Activated CD4-positive, alpha-beta T cell treated with anti-CD3 and anti-CD28 coated beads, Interleukin-2, amount 10 ng/mL, durations not matched to agents 7 days and 5 days (primary cell): Measurements from ENCODE around the gene RCL1. TPM values are rescaled to one million over a fixed set of nuclear protein-coding genes. Genes with fewer than 3 reads are reported as not detected.

ENCODE experiments used
- CTCF ChIA-PET: fragments of 350-600 bp; sonication (Branson Sonifier 250); formaldehyde crosslinking; loops from one replicate; lab custom pipeline; 2021; ENCODE audit warnings: antibody characterized with exemption; lab: Charles Lee
- POLR2A ChIA-PET: fragments of 350-600 bp; sonication (Branson Sonifier 250); formaldehyde crosslinking; loops from one replicate; lab custom pipeline; 2021; ENCODE audit warnings: antibody characterized with exemption; lab: Charles Lee
- DNase-seq: peaks from one replicate; pipeline ENCODE4 v3.0.0-alpha.2; 2020
- H3K27ac Mint-ChIP-seq: one replicate; pipeline ENCODE4 v1.8.0; 2021; ENCODE audit warnings: mild to moderate bottlenecking, moderate library complexity, mixed read lengths
- H3K27me3 Mint-ChIP-seq: one replicate; pipeline ENCODE4 v1.8.0; 2021; ENCODE audit warnings: mixed read lengths
- H3K36me3 Mint-ChIP-seq: one replicate; pipeline ENCODE4 v1.8.0; 2021; ENCODE audit warnings: low read depth, mixed read lengths
- H3K4me1 Mint-ChIP-seq: one replicate; pipeline ENCODE4 v1.8.0; 2021; ENCODE audit warnings: mixed read lengths
- H3K4me3 Mint-ChIP-seq: one replicate; pipeline ENCODE4 v1.8.0; 2021; ENCODE audit warnings: mild to moderate bottlenecking, moderate library complexity, mixed read lengths
- H3K9me3 Mint-ChIP-seq: one replicate; pipeline ENCODE4 v1.8.0; 2021; ENCODE audit warnings: mixed read lengths
- total RNA-seq, 2 experiments: library from RNA; stranded (reverse); gene quantifications; one replicate each; pipeline ENCODE4 v1.2.3, GENCODE V29; 2021

Gene RCL1
- total RNA-seq, 2 experiments from 2014 or later = 13.6 to 17.3 TPM

DNA sequence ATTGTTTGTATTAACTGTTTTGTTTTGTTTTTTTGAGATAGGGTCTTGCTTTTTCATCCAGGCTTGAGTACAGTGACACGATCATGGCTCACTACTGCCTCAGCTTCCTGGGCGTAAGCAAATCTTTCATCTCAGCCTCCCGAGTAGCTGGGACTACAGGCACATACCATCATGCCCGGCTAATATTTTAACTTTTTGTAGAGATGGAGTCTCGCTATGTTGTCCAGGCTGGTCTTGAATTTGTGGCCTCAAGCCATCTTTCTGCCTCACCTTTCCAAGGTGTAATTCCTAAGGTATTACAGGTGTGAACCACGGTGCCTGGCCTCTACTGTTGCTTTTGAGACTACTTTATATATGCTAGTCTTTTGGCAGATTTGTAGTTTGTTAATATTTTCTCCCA is 8.4 kb downstream of the RCL1 start:
- H3K27me3 Mint-ChIP-seq = no peaks in the 10 kb centered on the region
- DNase-seq = no peak
- H3K4me3 Mint-ChIP-seq = no peak overlapping the region
- H3K9me3 Mint-ChIP-seq = peaks cover 11% of the 10 kb centered on the region
- ChIA-PET POLR2A (no interaction called here), CTCF (interaction anchor here (0.7 kb wide), 1 partner anchor 22 kb away, joined by 4 read pairs; no protein-coding TSS in a partner anchor)
- H3K36me3 Mint-ChIP-seq = peaks cover 27% of the 10 kb centered on the region
- H3K4me1 Mint-ChIP-seq = peaks cover 22% of the 10 kb centered on the region
- H3K27ac Mint-ChIP-seq = no peak overlapping the region

DNA sequence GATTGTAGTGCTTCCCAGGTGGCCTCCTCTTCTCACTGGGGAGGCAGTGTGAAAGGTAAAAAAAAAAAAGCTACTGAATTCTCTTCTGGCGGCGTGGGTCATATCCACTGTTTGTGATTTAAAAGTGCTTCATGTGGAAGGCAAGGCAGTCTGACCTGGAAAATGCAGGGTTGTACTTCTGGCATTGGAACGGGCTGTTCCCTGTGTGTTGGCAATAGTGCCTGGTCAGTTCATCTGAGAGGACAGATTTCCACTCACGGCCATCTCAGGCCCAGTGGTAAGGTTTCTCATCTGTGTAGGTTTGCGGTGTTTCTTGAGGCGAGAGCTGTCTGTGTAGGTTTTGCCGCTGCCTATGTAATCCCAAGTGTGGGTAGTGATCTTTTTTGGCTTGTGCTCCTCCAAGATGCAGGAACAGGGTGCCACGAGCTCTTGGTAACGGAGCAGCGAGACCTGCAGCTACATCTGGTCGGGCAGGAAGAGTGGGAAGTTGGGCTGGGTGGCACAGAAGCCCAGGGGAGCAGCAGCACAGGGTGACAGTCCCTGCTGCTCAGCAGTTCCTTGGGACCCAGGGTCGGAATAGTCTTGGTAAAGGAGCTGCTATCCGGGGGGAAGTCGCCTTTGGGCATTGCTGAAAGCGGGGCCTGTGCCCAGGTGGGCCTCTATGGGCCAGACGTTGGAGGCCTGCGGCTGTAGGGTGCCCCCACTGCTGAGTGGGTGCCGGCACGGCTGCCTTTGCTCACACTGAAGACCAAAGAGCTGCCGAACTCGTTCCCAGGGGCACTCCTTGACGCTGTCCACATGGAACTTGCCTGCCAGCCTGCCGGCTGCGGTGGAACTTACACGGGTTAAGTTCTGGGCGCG is 11.2 kb downstream of the RCL1 start:
- H3K4me3 Mint-ChIP-seq = no peak overlapping the region
- ChIA-PET POLR2A (no interaction called here), CTCF (interaction anchor here (1.3 to 1.6 kb wide), 2 partner anchors 24 to 27 kb away, joined by 3 to 4 read pairs; no protein-coding TSS in a partner anchor)
- H3K9me3 Mint-ChIP-seq = peaks cover 27% of the 10 kb centered on the region
- no peak for DNase-seq
- H3K36me3 Mint-ChIP-seq = peaks cover 43% of the 10 kb centered on the region
- H3K27ac Mint-ChIP-seq = no peak overlapping the region
- H3K27me3 Mint-ChIP-seq = no peaks in the 10 kb centered on the region
- peaks cover 18% of the 10 kb centered on the region for H3K4me1 Mint-ChIP-seq

DNA sequence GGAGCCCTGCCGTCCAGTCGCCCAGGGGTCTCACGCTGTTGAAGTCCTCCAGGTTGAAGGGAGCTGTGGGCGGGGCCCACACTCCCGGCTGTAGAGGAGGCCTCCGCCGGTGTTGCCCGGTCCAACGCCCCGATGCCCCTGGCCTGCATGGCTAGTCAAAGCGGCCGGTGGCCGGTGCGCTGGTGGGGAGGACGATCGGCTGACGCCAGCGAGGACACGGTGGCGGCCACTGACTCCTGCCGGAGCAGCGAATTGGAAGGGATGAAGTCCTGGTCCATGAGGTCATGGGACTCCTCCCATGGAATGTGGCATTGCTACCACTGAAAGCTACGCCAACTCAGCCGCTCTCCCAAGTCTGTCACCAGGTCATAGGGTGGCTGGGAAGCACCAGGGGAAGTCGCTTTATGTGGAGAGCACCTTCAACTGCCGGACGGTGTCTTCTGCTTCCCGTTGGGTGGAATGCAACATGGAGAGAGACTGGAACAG is 11.8 kb downstream of the RCL1 start:
- no peak for DNase-seq
- Mint-ChIP-seq H3K4me1 (peaks cover 15% of the 10 kb centered on the region), H3K9me3 (peaks cover 28% of the 10 kb centered on the region), H3K27ac (no peak overlapping the region), H3K27me3 (no peaks in the 10 kb centered on the region), H3K4me3 (no peak overlapping the region), H3K36me3 (peaks cover 46% of the 10 kb centered on the region)
- CTCF ChIA-PET = interaction anchor here (1.3 to 1.6 kb wide), 2 partner anchors 24 to 26 kb away, joined by 3 to 4 read pairs; no protein-coding TSS in a partner anchor
- POLR2A ChIA-PET = no interaction called here

DNA sequence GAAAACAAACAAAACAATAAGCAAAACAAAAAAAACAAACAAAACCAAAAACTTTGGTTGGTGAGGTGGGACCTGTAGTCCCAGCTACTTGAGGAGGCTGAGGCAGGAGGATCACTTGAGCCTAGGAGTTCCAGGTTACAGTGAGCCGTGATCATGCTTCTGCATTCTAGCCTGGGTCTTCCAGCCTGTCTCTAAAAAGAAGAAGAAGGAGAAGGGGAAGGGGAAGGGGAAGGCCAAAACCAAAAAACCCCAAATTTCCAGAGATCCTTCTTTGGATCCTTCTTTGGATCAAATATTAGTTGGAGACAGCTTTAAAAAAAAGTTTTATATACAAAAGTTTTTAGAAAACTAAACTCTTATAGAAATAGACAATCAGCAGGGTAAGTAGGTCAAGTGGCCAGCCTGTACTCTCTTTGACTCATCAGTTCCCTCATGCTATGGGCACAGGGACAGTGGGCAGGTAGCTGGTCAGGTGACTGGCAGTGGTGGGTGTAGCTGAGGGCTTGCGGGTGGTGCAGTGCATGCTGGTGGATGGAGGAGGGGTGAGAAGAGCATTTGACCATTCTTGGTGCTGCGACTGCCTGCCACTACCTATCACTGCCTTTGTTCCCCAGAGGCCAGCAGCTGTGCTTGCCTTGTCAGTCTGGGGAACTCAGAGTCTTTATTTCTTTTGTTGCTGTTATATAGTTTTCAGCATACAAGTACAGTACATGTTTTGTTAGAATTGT is 12.6 kb downstream of the RCL1 start:
- H3K27ac Mint-ChIP-seq = no peak overlapping the region
- POLR2A ChIA-PET = no interaction called here

DNA sequence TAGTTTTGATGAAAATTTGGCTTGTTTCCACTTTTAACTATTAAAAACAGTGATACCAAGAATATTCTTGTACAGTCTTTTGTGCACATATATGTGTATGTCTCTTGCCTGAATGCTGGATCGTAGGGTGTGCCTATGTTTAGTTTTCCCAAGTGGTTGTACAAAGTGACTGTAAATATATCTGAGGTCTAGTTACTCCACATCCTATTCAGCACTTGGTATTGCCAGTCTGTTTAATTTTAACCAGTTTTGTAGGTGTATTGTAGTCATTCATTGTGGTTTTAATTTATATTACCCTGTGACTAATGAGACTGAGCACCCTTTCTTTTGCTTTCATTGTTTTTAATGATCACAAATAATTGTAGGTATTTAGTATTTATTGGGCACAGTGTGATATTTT is 17.8 kb downstream of the RCL1 start:
- CTCF ChIA-PET = interaction anchor here (1.4 to 1.5 kb wide), 2 partner anchors 14 to 47 kb away, joined by 3 read pairs; no protein-coding TSS in a partner anchor
- Mint-ChIP-seq H3K36me3 (peaks cover 59% of the 10 kb centered on the region), H3K27me3 (no peaks in the 10 kb centered on the region), H3K27ac (no peak overlapping the region), H3K4me3 (no peak overlapping the region), H3K4me1 (peaks cover 34% of the 10 kb centered on the region), H3K9me3 (peaks cover 42% of the 10 kb centered on the region)
- POLR2A ChIA-PET = no interaction called here
- no peak for DNase-seq

More for the DNA sequence above, 12.6 kb downstream of the RCL1 start:
- H3K36me3 Mint-ChIP-seq = peaks cover 49% of the 10 kb centered on the region
- H3K4me3 Mint-ChIP-seq = no peak overlapping the region
- H3K9me3 Mint-ChIP-seq = peaks cover 28% of the 10 kb centered on the region
- CTCF ChIA-PET = interaction anchor here (1.0 to 1.6 kb wide), 2 partner anchors 13 to 23 kb away, joined by 3 to 6 read pairs; partner anchors contain the start of gene RCL1
- peaks cover 12% of the 10 kb centered on the region for H3K4me1 Mint-ChIP-seq
- no peaks in the 10 kb centered on the region for H3K27me3 Mint-ChIP-seq
- DNase-seq = no peak

DNA sequence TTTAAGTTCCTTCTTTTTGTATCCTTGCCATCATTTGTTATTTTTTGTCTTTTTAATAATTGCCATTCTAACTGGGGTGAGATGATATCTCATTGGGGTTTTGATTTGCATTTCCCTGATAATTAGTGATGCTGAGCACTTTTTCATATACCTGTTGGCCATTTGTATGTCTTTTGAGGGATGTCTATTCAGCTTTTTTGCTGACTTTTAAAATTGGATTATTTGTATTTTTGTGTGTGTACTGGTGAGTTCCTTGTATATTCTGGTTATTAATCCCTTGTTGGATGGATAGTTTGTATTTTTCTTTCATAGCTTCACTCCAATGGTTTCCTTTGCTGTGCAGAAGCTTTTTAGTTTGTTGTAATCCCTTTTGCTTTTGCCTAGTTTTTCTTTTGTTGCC is 19.1 kb downstream of the RCL1 start:
- Mint-ChIP-seq H3K27ac (no peak overlapping the region), H3K4me1 (peaks cover 40% of the 10 kb centered on the region), H3K4me3 (no peak overlapping the region), H3K9me3 (peaks cover 39% of the 10 kb centered on the region), H3K27me3 (no peaks in the 10 kb centered on the region), H3K36me3 (peaks cover 55% of the 10 kb centered on the region)
- POLR2A ChIA-PET = no interaction called here
- no peak for DNase-seq
- CTCF ChIA-PET = interaction anchor here (0.7 to 1.3 kb wide), 2 partner anchors 17 to 625 kb away, joined by 3 to 5 read pairs; no protein-coding TSS in a partner anchor

DNA sequence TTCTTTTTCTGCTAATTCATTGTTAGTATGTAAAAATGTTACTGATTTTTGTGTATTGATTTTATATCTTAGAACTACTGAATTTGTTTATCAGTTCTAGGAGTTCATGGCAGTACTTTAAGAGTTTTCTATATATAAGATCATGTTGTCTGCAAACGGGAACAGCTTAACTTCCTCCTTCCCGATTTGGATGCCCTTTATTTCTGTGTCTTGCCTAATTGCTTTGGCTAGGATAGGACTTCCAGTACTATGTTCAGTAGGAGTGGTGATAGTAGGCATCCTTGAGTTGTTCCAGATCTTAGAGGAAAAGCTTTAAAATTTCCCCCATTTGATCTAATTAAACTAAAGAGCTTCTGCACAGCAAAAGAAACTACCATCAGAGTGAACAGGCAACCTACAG is 20.1 kb downstream of the RCL1 start:
- ChIA-PET POLR2A (no interaction called here), CTCF (interaction anchor here (1.3 kb wide), 1 partner anchor 18 kb away, joined by 3 read pairs; no protein-coding TSS in a partner anchor)
- peaks cover 38% of the 10 kb centered on the region for H3K4me1 Mint-ChIP-seq

DNA sequence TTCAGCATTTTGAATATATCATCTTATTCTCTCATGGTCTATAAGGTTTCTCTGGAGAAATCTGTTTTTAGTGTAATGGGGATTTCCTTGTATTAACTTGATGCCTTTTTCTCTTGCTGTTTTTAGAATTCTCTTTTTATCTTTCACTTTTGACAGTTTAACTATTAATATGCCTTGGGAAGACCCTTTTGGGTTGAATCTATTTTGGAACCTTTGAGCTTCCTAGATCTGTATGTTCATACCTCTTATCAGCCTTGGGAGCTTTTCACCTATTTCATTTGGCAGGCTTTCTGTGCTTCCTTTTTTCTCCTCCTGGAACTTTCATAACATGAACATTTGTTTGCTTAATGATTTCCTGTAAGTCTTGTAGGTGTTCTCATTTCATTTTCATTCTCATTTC is 22.2 kb downstream of the RCL1 start:
- Mint-ChIP-seq H3K36me3 (peaks cover 36% of the 10 kb centered on the region), H3K4me1 (peaks cover 29% of the 10 kb centered on the region), H3K9me3 (peaks cover 28% of the 10 kb centered on the region), H3K4me3 (no peak overlapping the region), H3K27ac (no peak overlapping the region), H3K27me3 (no peaks in the 10 kb centered on the region)
- CTCF ChIA-PET = interaction anchor here (0.8 to 1.1 kb wide), 3 partner anchors 8 to 21 kb away, joined by 3 to 5 read pairs (median 3); no protein-coding TSS in a partner anchor
- POLR2A ChIA-PET = no interaction called here
- DNase-seq = no peak

More for the DNA sequence above, 20.1 kb downstream of the RCL1 start:
- peaks cover 48% of the 10 kb centered on the region for H3K36me3 Mint-ChIP-seq
- no peaks in the 10 kb centered on the region for H3K27me3 Mint-ChIP-seq
- H3K9me3 Mint-ChIP-seq = peaks cover 33% of the 10 kb centered on the region
- DNase-seq = no peak
- no peak overlapping the region for H3K4me3 Mint-ChIP-seq
- H3K27ac Mint-ChIP-seq = no peak overlapping the region

DNA sequence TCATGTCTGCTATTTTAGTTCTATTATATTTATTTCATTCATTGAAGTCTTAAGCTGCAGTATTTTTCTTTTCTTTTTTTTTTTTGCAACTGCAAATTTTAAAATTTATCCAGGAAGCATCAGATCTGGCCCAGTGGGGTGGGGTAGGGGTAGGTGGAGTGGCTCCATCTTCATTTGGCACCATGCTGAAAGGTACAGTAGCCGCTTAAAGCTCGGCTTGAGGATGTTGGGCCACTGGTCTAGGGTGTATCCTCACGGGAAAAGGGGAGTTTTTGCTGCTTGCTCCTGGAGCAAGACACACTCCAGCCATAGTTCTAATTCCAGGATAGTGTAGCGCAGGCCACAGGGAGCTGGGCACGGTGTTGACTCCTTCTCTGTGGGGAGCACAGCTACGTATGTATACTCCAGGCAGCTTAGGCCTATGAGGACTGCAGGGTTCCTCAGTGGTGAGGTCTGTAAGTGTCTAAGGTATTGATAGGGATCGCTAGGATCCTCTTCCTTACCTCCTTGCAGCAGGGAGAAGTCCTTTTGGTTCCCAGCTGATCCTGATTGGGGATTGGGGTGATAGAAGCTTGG is 22.7 kb downstream of the RCL1 start:
- no peak for DNase-seq
- ChIA-PET CTCF (interaction anchor here (0.8 to 1.1 kb wide), 3 partner anchors 8 to 20 kb away, joined by 3 to 5 read pairs (median 3); no protein-coding TSS in a partner anchor), POLR2A (no interaction called here)
- H3K4me1 Mint-ChIP-seq = peaks cover 29% of the 10 kb centered on the region
- no peaks in the 10 kb centered on the region for H3K27me3 Mint-ChIP-seq
- no peak overlapping the region for H3K4me3 Mint-ChIP-seq
- H3K36me3 Mint-ChIP-seq = peaks cover 31% of the 10 kb centered on the region
- no peak overlapping the region for H3K27ac Mint-ChIP-seq
- peaks cover 27% of the 10 kb centered on the region for H3K9me3 Mint-ChIP-seq

DNA sequence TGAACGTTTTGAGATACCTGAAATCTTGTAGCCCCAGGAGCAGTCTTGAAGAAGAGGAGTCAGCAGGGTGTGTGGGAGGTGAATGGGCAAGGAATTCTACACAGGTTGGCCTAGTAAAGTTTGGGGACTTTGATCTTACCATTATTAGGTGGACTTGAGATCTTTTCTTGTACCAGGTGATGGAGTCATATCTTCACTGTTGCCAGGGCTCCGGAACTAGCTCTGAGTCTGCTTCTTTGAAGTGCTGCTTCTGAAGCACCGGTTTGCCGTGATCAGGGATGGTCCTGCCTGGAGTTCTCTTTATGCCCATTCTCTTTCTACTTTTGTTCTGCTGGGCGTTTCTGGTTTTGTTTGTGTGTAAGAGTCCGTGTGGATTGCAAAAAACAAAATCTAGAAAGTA is 27.4 kb downstream of the RCL1 start:
- H3K4me1 Mint-ChIP-seq = peaks cover 25% of the 10 kb centered on the region
- ChIA-PET CTCF (interaction anchor here (0.8 kb wide), 1 partner anchor 8 kb away, joined by 4 read pairs; no protein-coding TSS in a partner anchor), POLR2A (no interaction called here)
- H3K27ac Mint-ChIP-seq = no peak overlapping the region
- no peak overlapping the region for H3K4me3 Mint-ChIP-seq
- DNase-seq = no peak
- H3K36me3 Mint-ChIP-seq = peaks cover 9% of the 10 kb centered on the region
- H3K27me3 Mint-ChIP-seq = no peaks in the 10 kb centered on the region
- H3K9me3 Mint-ChIP-seq = peaks cover 9% of the 10 kb centered on the region

DNA sequence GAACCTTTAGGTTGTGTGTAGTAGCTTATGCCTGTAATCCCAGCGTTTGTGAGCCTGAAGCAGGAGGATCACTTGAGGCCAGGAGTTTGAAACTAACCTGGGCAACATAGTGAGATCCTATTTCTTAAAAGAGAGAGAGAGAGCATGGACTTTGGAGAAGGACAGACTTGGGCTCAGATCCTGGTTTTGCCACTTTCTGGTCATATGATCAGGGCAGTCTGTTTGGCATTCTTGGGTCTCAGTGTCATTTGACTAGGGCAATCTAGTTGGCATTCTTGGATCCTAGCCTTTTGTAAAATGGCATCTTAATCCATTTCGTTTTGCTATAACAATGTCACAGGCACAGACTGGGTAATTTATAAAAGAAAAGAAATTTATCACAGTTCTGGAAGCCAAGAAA is 28.4 kb downstream of the RCL1 start:
- H3K9me3 Mint-ChIP-seq = no peaks in the 10 kb centered on the region
- H3K4me3 Mint-ChIP-seq = no peak overlapping the region
- no peak for DNase-seq
- ChIA-PET CTCF (no interaction called here), POLR2A (no interaction called here)
- peaks cover 2% of the 10 kb centered on the region for H3K36me3 Mint-ChIP-seq
- no peak overlapping the region for H3K27ac Mint-ChIP-seq
- H3K4me1 Mint-ChIP-seq = peaks cover 15% of the 10 kb centered on the region
- H3K27me3 Mint-ChIP-seq = no peaks in the 10 kb centered on the region

DNA sequence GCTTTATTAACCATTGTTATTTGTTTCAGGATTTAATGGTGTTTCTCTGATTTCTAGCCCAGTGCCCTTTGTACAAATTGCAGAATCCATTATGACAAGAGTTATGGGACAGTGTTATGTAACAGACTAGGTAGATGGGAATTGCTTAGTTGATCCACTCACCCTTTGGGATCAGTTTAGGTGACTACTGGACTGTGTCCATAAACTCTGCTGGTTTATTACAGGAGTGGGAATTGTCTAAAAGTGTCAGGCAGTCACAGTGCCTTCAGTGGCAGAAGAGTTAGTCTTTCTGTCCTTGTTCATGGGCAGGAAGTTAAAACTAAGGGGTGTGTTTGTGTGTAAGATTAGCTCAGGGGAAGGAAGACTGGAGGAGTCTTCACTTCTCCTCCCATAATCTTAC is 29.3 kb downstream of the RCL1 start:
- Mint-ChIP-seq H3K9me3 (no peaks in the 10 kb centered on the region), H3K4me1 (peaks cover 15% of the 10 kb centered on the region), H3K27ac (no peak overlapping the region), H3K4me3 (no peak overlapping the region), H3K27me3 (no peaks in the 10 kb centered on the region), H3K36me3 (peaks cover 6% of the 10 kb centered on the region)
- CTCF ChIA-PET = no interaction called here
- POLR2A ChIA-PET = no interaction called here
- no peak for DNase-seq
